Thyroid gland (tissue), 4 donors: Measurements from ENCODE around the gene COCH. TPM values are rescaled to one million over a fixed set of nuclear protein-coding genes. Genes with fewer than 3 reads are reported as not detected.
"Not testable (repeated sequence)": the region's sequence is repeated elsewhere in the genome, so short reads cannot be mapped to it uniquely, and the experiment has no call there.

Experiments
- DNase-seq, 2 donors: peaks; one replicate each; pipeline ENCODE4 v3.0.0-alpha.2; 2019
- H3K27ac ChIP-seq, 3 donors: fragments of 200-600 bp; sonication (generic); 1 replicate in 2 of 3; 2 replicates in 1 of 3; pipeline ENCODE4 v1.5.1; 2016 to 2019; ENCODE audit warnings: mild to moderate bottlenecking in 1 of 3, moderate library complexity in 1 of 3
- H3K27me3 ChIP-seq: fragments of 200-600 bp; sonication (generic); one replicate; pipeline ENCODE4 v1.5.1; 2019
- H3K36me3 ChIP-seq, 2 donors: fragments of 200-600 bp; sonication (generic); one replicate each; pipeline ENCODE4 v1.5.1; 2016 to 2019
- H3K4me1 ChIP-seq, 2 donors: fragments of 200-600 bp; sonication (generic); one replicate each; pipeline ENCODE4 v1.5.1; 2017 to 2019
- H3K4me3 ChIP-seq, 3 donors: fragments of 200-600 bp; sonication (generic); replicated peaks in 1 of 3; 1 replicate in 2 of 3; 2 replicates in 1 of 3; pipeline ENCODE4 v1.5.1; 2016; ENCODE audit warnings: mild to moderate bottlenecking in 1 of 3
- H3K9me3 ChIP-seq: fragments of 200-600 bp; sonication (generic); one replicate; pipeline ENCODE4 v1.5.1; 2017
- POLR2A ChIP-seq, 2 donors: fragments of 450-650 bp; IDR thresholded peaks; one replicate each; pipeline ENCODE4 v1.6.1; 2017; ENCODE audit warnings: antibody characterized with exemption in 2 of 2, mild to moderate bottlenecking in 2 of 2, moderate library complexity in 1 of 2
- whole genome bisulfite sequencing, 2 donors: methylation state at CpG; one replicate each; pipeline ENCODE4 v1.1.5; 2017; 5-methylcytosine and 5-hydroxymethylcytosine counted together
- intact Hi-C: fragments of 100-400 bp; cut with DNase I; formaldehyde crosslinking; loops from one replicate; pipeline ENCODE4 v1.15.1; 2023
- total RNA-seq, 4 donors: library from RNA; depleted of rRNA; stranded (reverse); fragments of >200 nt; gene quantifications; one replicate each; pipeline ENCODE4 v1.2.3, GENCODE V29; 2016
- TF ChIP-seq, protein P1 (sequence below), 6 experiments: fragments of 200-600 bp in 3 of 6; fragments of 450-650 bp in 3 of 6; sonication (generic) in 3 of 6; IDR thresholded peaks; one replicate each; pipeline ENCODE4 v1.5.1; 2016 to 2019; ENCODE audit warnings: antibody characterized with exemption in 6 of 6, mild to moderate bottlenecking in 2 of 6, inconsistent platforms in 1 of 6, moderate library complexity in 1 of 6

Gene COCH
- total RNA-seq, 4 donors from 2014 or later, result 0.40 to 1.7 (median 1.2) TPM

DNA sequence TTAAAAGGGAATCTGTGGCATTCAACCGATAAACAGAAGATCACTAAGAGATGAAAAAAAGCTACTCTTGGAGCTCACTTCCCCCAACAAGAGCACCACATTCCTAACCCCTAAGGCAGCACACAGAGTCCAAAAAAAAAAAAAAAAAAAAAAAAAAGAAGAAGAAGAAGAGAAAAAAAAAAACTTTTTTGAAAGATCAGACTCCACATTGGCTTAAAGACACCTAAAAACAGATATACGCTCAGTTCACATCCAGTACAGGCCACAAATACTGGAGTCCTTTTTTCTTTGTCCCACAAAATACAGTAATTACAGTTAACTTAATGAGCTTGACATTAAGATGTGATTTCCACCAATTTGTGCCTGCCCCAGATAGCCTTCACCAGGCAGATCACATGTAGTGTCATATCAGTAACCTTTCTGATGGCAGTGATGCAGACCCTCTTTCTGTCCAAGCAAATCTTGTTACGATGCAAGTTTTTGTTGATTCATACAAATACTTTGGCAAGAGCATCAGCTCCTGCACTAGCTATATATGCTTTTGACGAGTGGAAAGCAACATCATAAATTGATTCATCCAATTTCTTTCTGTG is 20.7 kb downstream of the COCH start:
- no peaks in the 10 kb centered on the region for H3K4me1 ChIP-seq
- H3K27me3 ChIP-seq, result no peaks in the 10 kb centered on the region
- DNase-seq, result no peak
- peaks cover 0 to 9% of the 10 kb centered on the region in 2 donors for H3K36me3 ChIP-seq
- H3K9me3 ChIP-seq, result no peaks in the 10 kb centered on the region
- intact Hi-C loops, result no loop called here
- WGBS, 2 donors, result 91 to 93% methylated on average over 4 of the region's 4 CpGs
- TF ChIP-seq, protein P1, sequence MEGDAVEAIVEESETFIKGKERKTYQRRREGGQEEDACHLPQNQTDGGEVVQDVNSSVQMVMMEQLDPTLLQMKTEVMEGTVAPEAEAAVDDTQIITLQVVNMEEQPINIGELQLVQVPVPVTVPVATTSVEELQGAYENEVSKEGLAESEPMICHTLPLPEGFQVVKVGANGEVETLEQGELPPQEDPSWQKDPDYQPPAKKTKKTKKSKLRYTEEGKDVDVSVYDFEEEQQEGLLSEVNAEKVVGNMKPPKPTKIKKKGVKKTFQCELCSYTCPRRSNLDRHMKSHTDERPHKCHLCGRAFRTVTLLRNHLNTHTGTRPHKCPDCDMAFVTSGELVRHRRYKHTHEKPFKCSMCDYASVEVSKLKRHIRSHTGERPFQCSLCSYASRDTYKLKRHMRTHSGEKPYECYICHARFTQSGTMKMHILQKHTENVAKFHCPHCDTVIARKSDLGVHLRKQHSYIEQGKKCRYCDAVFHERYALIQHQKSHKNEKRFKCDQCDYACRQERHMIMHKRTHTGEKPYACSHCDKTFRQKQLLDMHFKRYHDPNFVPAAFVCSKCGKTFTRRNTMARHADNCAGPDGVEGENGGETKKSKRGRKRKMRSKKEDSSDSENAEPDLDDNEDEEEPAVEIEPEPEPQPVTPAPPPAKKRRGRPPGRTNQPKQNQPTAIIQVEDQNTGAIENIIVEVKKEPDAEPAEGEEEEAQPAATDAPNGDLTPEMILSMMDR (IDR thresholded peaks at IDR 0.05), result no peak
- TF ChIP-seq POLR2A (IDR thresholded peaks at IDR 0.05), result no peak
- no peak overlapping the region for H3K4me3 ChIP-seq
- no peak overlapping the region for H3K27ac ChIP-seq

DNA sequence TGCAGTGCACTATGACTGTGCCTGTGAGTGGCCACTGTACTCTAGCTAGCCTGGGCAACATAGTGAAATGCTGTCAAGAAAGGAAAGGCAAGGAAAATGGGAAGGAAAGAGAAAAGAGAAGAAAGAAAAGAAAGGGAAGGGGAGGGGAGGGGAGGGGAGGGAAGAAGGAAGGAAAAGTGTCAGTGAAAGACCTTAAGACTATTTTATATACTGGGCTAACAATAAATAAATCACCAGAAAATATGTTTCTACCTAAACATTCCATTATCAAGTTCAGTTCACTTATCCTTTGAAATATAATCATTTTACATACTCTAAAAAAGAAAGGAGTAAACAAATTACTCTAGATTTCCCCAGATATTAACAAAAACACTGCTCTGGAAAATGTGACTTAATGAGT is 22.1 kb downstream of the COCH start:
- H3K36me3 ChIP-seq, result peaks cover 0 to 9% of the 10 kb centered on the region in 2 donors
- H3K4me1 ChIP-seq, result no peaks in the 10 kb centered on the region
- TF ChIP-seq, protein P1 (IDR thresholded peaks at IDR 0.05), result no peak
- no peak for TF ChIP-seq POLR2A (IDR thresholded peaks at IDR 0.05)
- intact Hi-C loops, result no loop called here
- DNase-seq, result no peak
- H3K4me3 ChIP-seq, result no peak overlapping the region
- H3K27ac ChIP-seq, result no peak overlapping the region
- H3K9me3 ChIP-seq, result no peaks in the 10 kb centered on the region
- no peaks in the 10 kb centered on the region for H3K27me3 ChIP-seq

DNA sequence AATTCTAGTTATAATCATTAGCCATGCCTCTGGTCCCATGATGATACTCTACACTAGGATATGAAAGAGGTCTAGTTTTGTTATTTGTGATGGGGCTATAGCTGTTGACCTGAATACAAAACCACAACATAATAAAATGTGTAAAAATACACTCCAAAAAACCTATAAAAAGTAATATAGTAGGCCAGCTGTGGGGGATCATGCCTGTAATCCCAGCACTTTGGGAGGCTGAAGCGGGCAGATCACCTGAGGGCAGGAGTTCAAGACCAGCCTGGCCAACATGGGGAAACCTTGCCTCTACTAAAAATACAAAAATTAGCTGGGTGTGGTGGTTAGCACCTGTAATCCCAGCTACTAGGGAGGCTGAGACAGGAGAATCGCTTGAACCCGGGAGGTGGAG is 22.8 kb downstream of the COCH start:
- H3K27me3 ChIP-seq, H3K27ac ChIP-seq, H3K4me3 ChIP-seq, DNase-seq, H3K36me3 ChIP-seq, intact Hi-C loops, H3K9me3 ChIP-seq, H3K4me1 ChIP-seq: not testable (repeated sequence)
- WGBS, 2 donors, result 64 to 98% methylated on average over 3 of the region's 3 CpGs

DNA sequence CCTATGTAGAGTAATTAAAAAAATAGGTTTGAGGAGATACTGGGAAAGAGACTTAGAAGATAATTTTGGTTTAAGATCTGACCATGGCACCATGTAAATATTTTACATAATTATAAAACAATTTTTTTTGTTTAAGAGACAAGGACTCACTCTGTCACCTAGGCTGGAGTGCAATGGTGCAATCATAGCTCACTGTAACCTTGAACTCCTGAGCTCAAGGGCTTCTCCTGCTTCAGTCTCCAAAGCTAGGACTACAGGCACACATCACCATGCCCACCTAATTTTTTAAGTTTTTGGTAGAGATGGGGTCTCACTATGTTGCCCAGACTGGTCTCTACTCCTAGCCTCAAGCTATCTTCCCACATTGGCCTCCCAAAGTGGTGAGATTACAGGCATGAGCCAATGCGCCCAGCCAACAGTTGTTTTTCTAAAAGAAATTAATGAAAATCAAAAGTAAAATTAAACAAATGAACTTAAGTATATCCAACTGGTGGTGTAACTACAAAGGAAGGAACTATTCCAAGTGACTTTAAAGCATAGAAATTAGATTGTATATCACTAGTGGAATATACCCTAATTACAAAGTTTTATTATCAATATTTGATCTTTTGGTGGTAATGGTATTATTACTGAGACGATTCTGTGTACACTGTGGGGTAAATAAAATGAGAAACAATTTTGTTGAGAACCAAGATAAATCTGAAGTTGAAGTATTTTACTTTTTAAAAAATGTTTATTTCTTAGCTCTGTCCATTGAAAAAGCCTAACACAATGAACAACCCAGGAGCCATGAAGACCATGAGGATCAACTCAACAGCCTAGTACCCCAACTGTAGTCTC is 29.1 kb downstream of the COCH start:
- no peak overlapping the region for H3K27ac ChIP-seq
- H3K27me3 ChIP-seq, result no peaks in the 10 kb centered on the region
- WGBS, 2 donors, result 97 to 98% methylated on average over 2 of the region's 2 CpGs
- no peak for DNase-seq
- H3K4me3 ChIP-seq, result no peak overlapping the region
- H3K9me3 ChIP-seq, result no peaks in the 10 kb centered on the region
- H3K4me1 ChIP-seq, result no peaks in the 10 kb centered on the region
- intact Hi-C loops, result no loop called here
- TF ChIP-seq, protein P1 (IDR thresholded peaks at IDR 0.05), result no peak
- TF ChIP-seq POLR2A (IDR thresholded peaks at IDR 0.05), result no peak
- H3K36me3 ChIP-seq, result no peaks in the 10 kb centered on the region

DNA sequence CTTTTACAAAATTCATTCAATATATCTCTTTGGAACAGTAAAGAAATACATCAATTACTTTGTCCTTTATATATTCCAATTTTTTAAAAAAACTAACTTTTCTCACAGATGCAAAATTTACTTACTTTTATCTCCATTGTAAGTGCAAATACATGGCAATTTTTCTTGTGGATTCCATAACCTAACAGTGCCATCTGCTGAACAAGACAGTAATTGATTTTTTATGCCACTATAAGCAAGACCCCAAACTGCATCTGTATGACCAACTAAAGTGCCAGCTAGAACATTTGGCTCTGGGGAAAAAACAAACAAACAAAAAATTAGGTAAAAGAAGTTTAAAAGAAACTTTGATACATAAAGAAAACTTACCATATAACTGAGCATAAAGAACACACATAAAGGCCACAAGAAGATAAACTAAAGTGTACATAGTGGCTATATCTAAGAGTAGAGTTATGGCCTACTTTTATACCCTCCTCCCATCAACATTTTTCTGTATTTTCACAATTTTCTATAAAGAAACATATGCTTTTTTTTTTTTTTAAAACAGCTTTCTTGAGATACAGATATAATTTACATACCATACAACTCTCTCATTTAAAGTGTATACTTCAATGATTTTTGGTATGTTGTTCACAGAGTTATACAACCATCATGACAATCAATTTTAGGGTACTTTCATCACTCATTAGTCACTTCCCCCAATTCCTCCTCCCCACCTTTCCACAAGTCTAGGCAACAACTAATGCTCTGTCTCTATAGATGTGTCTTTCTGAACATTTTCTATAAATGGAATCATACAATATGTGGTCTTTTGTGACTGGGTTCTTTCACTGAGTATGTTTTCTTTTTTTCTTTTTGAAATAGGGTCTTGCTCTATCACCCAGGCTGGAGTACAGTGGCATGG is 32.6 kb downstream of the COCH start:
- no peak for TF ChIP-seq POLR2A (IDR thresholded peaks at IDR 0.05)
- TF ChIP-seq, protein P1 (IDR thresholded peaks at IDR 0.05), result peak in 3 of 6 experiments; percentile 33 to 41 (median 37)
- H3K4me3 ChIP-seq, result no peak overlapping the region
- H3K9me3 ChIP-seq, result no peaks in the 10 kb centered on the region
- no peaks in the 10 kb centered on the region for H3K27me3 ChIP-seq
- H3K4me1 ChIP-seq, result no peaks in the 10 kb centered on the region
- H3K27ac ChIP-seq, result no peak overlapping the region
- peaks cover 0 to 4% of the 10 kb centered on the region in 2 donors for H3K36me3 ChIP-seq
- intact Hi-C loops, result no loop called here
- no peak for DNase-seq
